H1 (cell line): ENCODE results near the gene XRRA1. TPM values are rescaled to one million over a fixed set of nuclear protein-coding genes. Genes with fewer than 3 reads are reported as not detected.

ENCODE experiments used
- CTCF ChIA-PET: fragments of 300-600 bp; sonication (Branson Sonifier 250); formaldehyde crosslinking; loops from one replicate; lab custom pipeline; 2021; ENCODE audit not compliant: partially characterized antibody; lab: Charles Lee
- POLR2A ChIA-PET: fragments of 300-600 bp; sonication (Branson Sonifier 250); formaldehyde crosslinking; loops from one replicate; lab custom pipeline; 2021; ENCODE audit warnings: inconsistent platforms; ENCODE audit not compliant: partially characterized antibody; lab: Charles Lee
- DNase-seq, 2 experiments: peaks; one replicate each; pipeline versions ENCODE4 v3.0.0 to v3.0.0-alpha.2; 2010 to 2022; ENCODE audit warnings: low spot score in 2 of 2, low read depth in 1 of 2, mixed read lengths in 1 of 2
- FAIRE-seq: peaks from 2 replicates; lab custom pipeline; 2011; peaks lifted over from hg19 to GRCh38; lab: Jason Lieb, UNC
- H2AFZ ChIP-seq: 2 replicates; pipeline ENCODE4 v1.8.1; 2012; ENCODE audit warnings: low read length, inconsistent platforms
- H2AK5ac ChIP-seq: 2 replicates; pipeline ENCODE4 v1.6.1; 2013; ENCODE audit warnings: low read depth, low read length
- H2BK120ac ChIP-seq: replicated peaks from 2 replicates; pipeline ENCODE3; 2013; ENCODE audit warnings: low read depth, low read length, inconsistent platforms
- H2BK12ac ChIP-seq: 2 replicates; pipeline ENCODE4 v1.6.1; 2013; ENCODE audit warnings: low read depth, low read length
- H2BK15ac ChIP-seq: 2 replicates; pipeline ENCODE4 v1.6.1; 2013; ENCODE audit warnings: low read length
- H2BK20ac ChIP-seq: 2 replicates; pipeline ENCODE4 v1.6.1; 2013; ENCODE audit warnings: low read length
- H2BK5ac ChIP-seq: 2 replicates; pipeline ENCODE4 v1.6.1; 2013; ENCODE audit warnings: low read depth, low read length
- H3K14ac ChIP-seq: 2 replicates; pipeline ENCODE4 v1.6.1; 2013; ENCODE audit warnings: inconsistent platforms; ENCODE audit not compliant: insufficient read length
- H3K18ac ChIP-seq: 2 replicates; pipeline ENCODE4 v1.6.1; 2013; ENCODE audit warnings: low read length; ENCODE audit errors: extremely low read depth
- H3K23ac ChIP-seq: 2 replicates; pipeline ENCODE4 v1.6.1; 2013; ENCODE audit warnings: inconsistent platforms; ENCODE audit not compliant: insufficient read length
- H3K23me2 ChIP-seq: 2 replicates; pipeline ENCODE4 v1.6.1; 2013; ENCODE audit warnings: low read depth, low read length
- H3K27ac ChIP-seq: 2 replicates; pipeline ENCODE4 v1.6.1; 2011; ENCODE audit warnings: low read depth, low read length, inconsistent platforms
- H3K27me3 ChIP-seq, 4 experiments: replicated peaks in 1 of 4; 1 replicate in 1 of 4; 2 replicates in 3 of 4; pipeline versions ENCODE4 v1.6.1 to v1.8.1; 2011 to 2013; ENCODE audit warnings: low read length in 3 of 4, mild to moderate bottlenecking in 3 of 4, inconsistent platforms in 2 of 4, mixed read lengths in 2 of 4, moderate library complexity in 1 of 4; ENCODE audit not compliant: control insufficient read depth in 3 of 4, insufficient read depth in 3 of 4; ENCODE audit errors: extremely low read depth in 1 of 4
- H3K36me3 ChIP-seq, 4 experiments: 2 replicates each; pipeline versions ENCODE4 v1.6.1 to v1.8.1; 2011 to 2013; ENCODE audit warnings: mild to moderate bottlenecking in 4 of 4, low read length in 3 of 4, moderate library complexity in 2 of 4, control low read depth in 1 of 4, inconsistent platforms in 1 of 4; ENCODE audit not compliant: insufficient read depth in 4 of 4, control insufficient read depth in 2 of 4
- H3K4ac ChIP-seq: replicated peaks from 2 replicates; pipeline ENCODE3; 2013; ENCODE audit warnings: low read length, low read depth, mixed read lengths, inconsistent platforms; ENCODE audit not compliant: insufficient read length
- H3K4me1 ChIP-seq, 4 experiments: replicated peaks in 1 of 4; 1 replicate in 1 of 4; 2 replicates in 3 of 4; pipeline versions ENCODE4 v1.6.1 to v1.8.1; 2011 to 2013; ENCODE audit warnings: low read length in 3 of 4, inconsistent platforms in 2 of 4, mixed read lengths in 1 of 4; ENCODE audit not compliant: insufficient read depth in 4 of 4, control insufficient read depth in 3 of 4
- H3K4me2 ChIP-seq, 2 experiments: 2 replicates each; pipeline versions ENCODE4 v1.6.1 to v1.8.1; 2011 to 2013; ENCODE audit warnings: low read depth in 2 of 2, low read length in 2 of 2, control low read depth in 1 of 2, inconsistent platforms in 1 of 2, mild to moderate bottlenecking in 1 of 2; ENCODE audit not compliant: insufficient read depth in 1 of 2
- H3K4me3 ChIP-seq, 4 experiments: fragments of 200-600, 300-600 bp in 1 of 4; sonication (generic), shearing (Covaris generic), sonication (Bioruptor Twin) in 1 of 4; 2 replicates each; pipeline versions ENCODE4 v1.5.1 to v1.8.1; 2011 to 2016; ENCODE audit warnings: low read length in 4 of 4, low read depth in 3 of 4, control low read depth in 2 of 4, inconsistent platforms in 2 of 4, mild to moderate bottlenecking in 2 of 4, mixed read lengths in 1 of 4, moderate library complexity in 1 of 4; ENCODE audit not compliant: insufficient read depth in 2 of 4; ENCODE audit errors: extremely low read depth in 1 of 4
- H3K56ac ChIP-seq: replicated peaks from 2 replicates; pipeline ENCODE3; 2013; ENCODE audit warnings: low read depth, mild to moderate bottlenecking, mixed read lengths, low read length, inconsistent platforms; ENCODE audit not compliant: insufficient read length
- H3K79me1 ChIP-seq: 2 replicates; pipeline ENCODE4 v1.6.1; 2013; ENCODE audit warnings: low read depth, low read length, control low read depth
- H3K79me2 ChIP-seq, 2 experiments: 2 replicates each; pipeline versions ENCODE4 v1.6.1 to v1.8.1; 2012 to 2013; ENCODE audit warnings: low read length in 2 of 2, mild to moderate bottlenecking in 2 of 2, inconsistent platforms in 1 of 2; ENCODE audit not compliant: insufficient read depth in 2 of 2, control insufficient read depth in 1 of 2
- H3K9ac ChIP-seq, 4 experiments: replicated peaks in 1 of 4; 1 replicate in 1 of 4; 2 replicates in 3 of 4; pipeline versions ENCODE4 v1.6.1 to v1.8.1; 2011 to 2013; ENCODE audit warnings: low read depth in 3 of 4, low read length in 3 of 4, control low read depth in 2 of 4, mild to moderate bottlenecking in 2 of 4, moderate library complexity in 2 of 4, inconsistent platforms in 1 of 4; ENCODE audit errors: extremely low read depth in 1 of 4
- H3K9me3 ChIP-seq, 2 experiments: 2 replicates each; pipeline versions ENCODE4 v1.6.1 to v1.8.1; 2012 to 2013; ENCODE audit warnings: mild to moderate bottlenecking in 2 of 2, moderate library complexity in 2 of 2, control low read depth in 1 of 2, inconsistent platforms in 1 of 2, low read depth in 1 of 2, low read length in 1 of 2, mixed read lengths in 1 of 2; ENCODE audit not compliant: insufficient read depth in 2 of 2
- H4K20me1 ChIP-seq, 2 experiments: replicated peaks in 1 of 2; 2 replicates each; pipeline versions ENCODE3 to v1.8.1; 2011 to 2013; ENCODE audit warnings: inconsistent platforms in 2 of 2, low read length in 2 of 2, mild to moderate bottlenecking in 1 of 2; ENCODE audit not compliant: insufficient read depth in 2 of 2, control insufficient read depth in 1 of 2
- H4K5ac ChIP-seq: 2 replicates; pipeline ENCODE4 v1.6.1; 2013; ENCODE audit warnings: low read length, low read depth, mixed read lengths, inconsistent platforms; ENCODE audit not compliant: insufficient read length
- H4K8ac ChIP-seq: 2 replicates; pipeline ENCODE4 v1.8.0; 2013; ENCODE audit warnings: mild to moderate bottlenecking, moderate library complexity, low read length, inconsistent platforms; ENCODE audit not compliant: insufficient read depth; ENCODE audit errors: extremely low read depth
- H4K91ac ChIP-seq: replicated peaks from 2 replicates; pipeline ENCODE3; 2013; ENCODE audit warnings: low read length, mixed read lengths, inconsistent platforms; ENCODE audit not compliant: insufficient read length
- CEBPB ChIP-seq: IDR thresholded peaks from 2 replicates; pipeline ENCODE4 v1.6.1; 2012; ENCODE audit warnings: low read depth, low read length
- MAFK ChIP-seq: IDR thresholded peaks from 2 replicates; pipeline ENCODE4 v1.6.1; 2012; ENCODE audit warnings: low read depth, mild to moderate bottlenecking, improper control_type of control experiment, low read length
- POLR2AphosphoS5 ChIP-seq: IDR thresholded peaks from 2 replicates; pipeline ENCODE4 v1.6.1; 2011; ENCODE audit warnings: low read depth, low read length
- SAP30 ChIP-seq: fragments of 300-600 bp; sonication (generic); IDR thresholded peaks from 2 replicates; pipeline ENCODE4 v1.7.1; 2012; ENCODE audit warnings: low read length, moderate library complexity, mild to moderate bottlenecking, inconsistent platforms; ENCODE audit not compliant: insufficient read depth, insufficient replicate concordance
- ZNF274 ChIP-seq: IDR thresholded peaks from 2 replicates; pipeline ENCODE4 v1.7.0; 2012; ENCODE audit warnings: low read length, borderline replicate concordance; ENCODE audit errors: extremely low read depth
- WGBS, 2 experiments: shearing (Covaris generic) in 1 of 2; methylation state at CpG; one replicate each; pipeline versions ENCODE4 v1.1.6 to v1.1.7; 2013 to 2015; ENCODE audit warnings: low lambda C conversion rate in 2 of 2, mixed read lengths in 2 of 2, inconsistent platforms in 1 of 2, low coverage in 1 of 2, missing lambda C conversion rate in 1 of 2; ENCODE audit not compliant: insufficient replicate concordance in 2 of 2, insufficient coverage in 1 of 2, insufficient read length in 1 of 2; ENCODE audit errors: extremely low coverage in 1 of 2, missing lambda C conversion rate in 1 of 2; 5-methylcytosine and 5-hydroxymethylcytosine counted together
- polyA plus RNA-seq, 7 experiments: library from polyadenylated mRNA; depleted of rRNA in 3 of 7; stranded (reverse) in 5 of 7; unstranded in 2 of 7; fragments of >200 nt in 5 of 7; fragments of 200-250 nt in 2 of 7; gene quantifications; 1 replicate in 5 of 7; 2 replicates in 1 of 7; 4 replicates in 1 of 7; pipeline versions ENCODE4 v1.2.1 to v1.2.3, GENCODE V29; 2011 to 2013; ENCODE audit warnings: missing spikeins in 2 of 7, mixed read lengths in 2 of 7
- total RNA-seq: library from RNA; stranded (reverse); fragmentation: NEBNext Ultra II Directional; extraction: Animal tissue kit (Norgen Biotek cat#: 25700); gene quantifications from 2 replicates; pipeline ENCODE4 v1.2.1, GENCODE V29; 2021

Gene XRRA1
- total and polyA plus RNA-seq, 2 of the 8 experiments (the other 6 are each of a cell fraction or from before 2014, with no cell fraction given): 2.1 to 7.1 TPM

DNA sequence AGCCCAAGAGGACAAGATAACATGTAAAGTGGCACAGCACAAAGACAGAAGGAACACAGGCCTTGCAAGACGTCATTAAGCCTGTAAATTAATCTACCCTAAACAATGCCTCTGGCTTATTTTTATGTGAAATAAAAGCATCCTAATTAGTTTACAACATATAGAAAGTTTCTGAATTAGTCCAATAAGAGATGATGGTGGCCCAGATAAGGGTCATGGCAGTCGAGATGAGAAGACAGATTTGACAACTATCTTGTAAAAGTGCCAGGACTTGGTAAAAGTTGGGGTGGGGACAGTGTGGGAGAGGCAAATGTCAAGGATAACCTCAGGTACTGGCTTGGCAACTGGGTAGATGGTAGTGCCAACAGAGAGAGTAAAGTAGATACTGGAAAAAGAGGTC lies 13.6 kb downstream of the XRRA1 start:
- Histone ChIP-seq H3K4me3 (no peak overlapping the region), H3K18ac (no peak overlapping the region), H3K23me2 (no peaks in the 10 kb centered on the region), H3K27me3 (no peaks in the 10 kb centered on the region), H4K91ac (no peak overlapping the region), H3K4ac (no peak overlapping the region), H4K20me1 (peaks cover 0 to 2% of the 10 kb centered on the region in 2 experiments), H3K23ac (no peak overlapping the region), H2BK12ac (no peak overlapping the region), H2AK5ac (no peak overlapping the region)
- CTCF ChIA-PET: no interaction called here
- FAIRE-seq: no peak
- no peak for TF ChIP-seq SAP30
- TF ChIP-seq ZNF274: no peak
- TF ChIP-seq MAFK: no peak
- no peak for TF ChIP-seq CEBPB
- TF ChIP-seq POLR2AphosphoS5: no peak
- TF ChIP-seq, all 59 proteins: peak for 0
- no peaks in the 10 kb centered on the region for H3K79me2 ChIP-seq
- H3K4me2 ChIP-seq: no peak overlapping the region
- H3K4me1 ChIP-seq: no peaks in the 10 kb centered on the region
- no peak overlapping the region for H2BK120ac ChIP-seq
- H3K9me3 ChIP-seq: no peaks in the 10 kb centered on the region
- H3K9ac ChIP-seq: no peak overlapping the region
- no peak overlapping the region for H4K5ac ChIP-seq
- H2BK20ac ChIP-seq: no peak overlapping the region
- no peak overlapping the region for H2BK15ac ChIP-seq
- no peak overlapping the region for H4K8ac ChIP-seq
- DNase-seq: no peak
- 85% methylated on average over 2 of the region's 2 CpGs; no CpG with 5 or more reads in 1 of the 2 experiments for WGBS, 2 experiments
- POLR2A ChIA-PET: no interaction called here
- H2BK5ac ChIP-seq: no peak overlapping the region
- no peak overlapping the region for H3K14ac ChIP-seq
- H3K36me3 ChIP-seq: no peaks in the 10 kb centered on the region; a peak in 3 of 8 replicates
- H3K27ac ChIP-seq: no peak overlapping the region
- no peak overlapping the region for H3K56ac ChIP-seq
- no peaks in the 10 kb centered on the region for H3K79me1 ChIP-seq
- H2AFZ ChIP-seq: no peak overlapping the region
